Hematopoietic multipotent progenitor cell (in vitro differentiated cells): ENCODE data around the gene RBM10. TPM values are rescaled to one million over a fixed set of nuclear protein-coding genes. Genes with fewer than 3 reads are reported as not detected.

Experiments used
- DNase-seq, 3 donors: peaks; one replicate each; pipeline ENCODE4 v3.0.0-alpha.2; 2011 to 2015; ENCODE audit warnings: low read depth in 2 of 3, low spot score in 2 of 3
- total RNA-seq: library from RNA; depleted of rRNA; stranded (reverse); fragments of >200 nt; gene quantifications from one replicate; pipeline ENCODE4 v1.2.3, GENCODE V29; 2012

Gene RBM10
- total RNA-seq, 1 donor = 80.8 TPM

DNA sequence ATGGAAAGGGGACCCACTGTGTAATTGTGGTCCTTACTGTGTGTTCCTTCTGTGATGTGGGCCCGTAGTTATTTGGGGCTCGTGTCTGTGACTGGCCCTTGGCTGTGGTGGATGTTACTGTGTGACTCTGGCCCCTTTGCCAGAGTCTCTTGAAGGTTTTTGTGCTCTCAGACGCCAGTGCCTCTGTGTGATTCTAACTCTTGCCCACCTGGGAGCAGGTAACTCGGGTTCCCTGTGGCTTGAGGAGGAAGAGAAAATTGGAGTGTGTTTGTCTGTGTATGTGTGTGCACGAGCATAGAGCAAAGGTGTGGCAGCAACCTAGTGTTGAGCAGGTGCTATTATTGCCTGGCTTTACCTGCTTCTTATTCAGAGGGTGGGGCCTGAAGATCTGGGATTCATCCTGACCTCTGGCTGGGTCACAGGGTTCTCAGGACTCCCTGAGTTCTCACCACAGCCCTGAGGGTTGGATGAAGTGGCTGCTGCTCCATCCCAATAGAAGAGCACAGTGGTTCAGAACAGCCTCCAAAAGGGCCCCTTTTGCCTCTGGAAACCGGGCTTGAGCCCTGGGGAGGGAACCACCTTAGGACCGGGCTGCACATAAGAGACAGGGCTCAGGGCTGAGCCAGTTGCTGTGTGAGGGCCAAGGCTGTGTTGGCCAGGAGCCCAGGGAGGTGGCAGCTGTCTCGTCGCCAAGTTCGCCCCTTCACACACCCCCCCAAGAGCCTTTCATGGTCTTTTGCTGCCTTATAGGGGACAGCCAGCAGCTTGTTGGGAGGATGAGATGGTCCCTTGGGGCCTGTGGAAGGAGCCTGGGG is 1.3 kb downstream of the RBM10 start:
- no peak for DNase-seq

DNA sequence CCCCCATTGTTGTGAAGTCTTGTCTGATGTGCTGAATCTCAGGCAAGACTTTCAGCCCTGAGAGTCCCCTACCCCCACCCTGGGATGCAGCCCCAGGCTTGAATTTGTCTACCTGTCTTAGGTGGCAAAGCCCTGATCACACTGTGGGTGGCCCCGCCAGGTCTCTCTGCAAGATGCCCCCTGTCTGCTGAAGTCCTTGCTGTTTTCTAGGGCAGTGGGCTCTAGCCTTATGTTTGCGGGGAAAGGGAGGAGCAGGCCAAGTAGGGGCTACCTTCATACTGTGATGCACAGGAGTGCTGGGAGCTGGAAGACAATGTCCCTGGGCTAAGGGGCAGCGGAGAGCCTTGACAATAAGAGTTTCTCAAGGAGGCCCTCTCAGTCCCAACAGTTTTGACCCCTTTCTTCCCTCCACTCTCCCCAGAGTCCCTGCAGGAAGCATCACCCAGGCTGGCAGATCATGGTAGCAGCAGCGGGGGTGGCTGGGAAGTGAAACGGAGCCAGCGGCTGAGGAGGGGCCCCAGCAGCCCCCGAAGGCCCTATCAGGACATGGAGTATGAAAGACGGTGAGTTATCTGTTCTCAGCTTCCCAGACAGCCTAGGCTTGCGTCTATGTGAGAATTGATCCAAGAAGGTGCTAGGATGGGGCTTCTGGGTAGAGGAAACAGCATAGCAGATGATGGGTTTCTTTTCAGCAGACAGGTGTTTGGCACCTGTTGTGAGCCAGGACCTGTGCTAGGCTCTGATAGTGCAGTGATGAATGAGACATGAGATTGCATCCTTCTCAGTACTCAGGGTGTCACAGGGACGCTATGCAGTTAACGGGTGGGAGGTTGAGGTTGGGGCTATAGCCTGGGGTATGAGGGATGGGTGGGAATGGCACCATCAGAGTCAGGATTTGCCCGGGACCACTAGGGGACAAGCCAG is 2.2 kb downstream of the RBM10 start:
- no peak for DNase-seq

DNA sequence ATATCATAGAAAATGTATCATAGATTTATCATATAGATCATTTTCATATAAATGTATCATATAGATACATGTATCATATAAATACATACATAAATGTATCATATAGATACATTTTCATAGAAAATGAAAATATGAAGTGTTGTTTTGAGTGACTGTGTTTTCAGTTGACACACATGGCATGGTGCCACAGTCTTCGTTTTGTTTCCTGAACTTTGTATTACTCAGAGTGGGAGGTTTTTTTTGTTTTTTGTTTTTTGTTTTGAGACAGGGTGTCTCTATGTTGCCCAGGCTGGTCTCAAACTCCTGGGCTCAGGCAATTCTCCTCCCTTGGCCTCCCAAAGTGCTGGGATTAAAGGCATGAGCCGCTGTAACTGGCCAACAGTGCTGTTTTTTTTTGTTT is 3.9 kb downstream of the RBM10 start:
- DNase-seq = no peak

DNA sequence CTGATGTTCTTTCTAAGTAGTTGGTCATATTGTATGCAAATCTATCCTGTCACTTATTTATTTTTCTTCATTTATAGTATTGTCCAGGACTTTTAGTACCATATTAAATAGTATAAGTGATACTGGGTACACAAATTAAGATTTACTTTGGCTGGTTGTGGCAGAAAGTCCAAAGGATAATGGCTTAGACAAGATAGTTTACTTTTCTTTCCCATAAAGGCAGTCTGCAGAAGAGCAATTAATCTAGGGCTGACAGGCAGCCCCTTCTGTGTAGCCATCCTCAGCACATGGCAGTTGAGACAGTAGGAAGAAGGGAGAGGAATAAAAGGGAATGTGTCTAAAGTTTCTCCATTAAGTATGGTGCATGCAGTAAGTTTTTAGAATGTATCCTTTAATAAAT is 6.4 kb downstream of the RBM10 start:
- DNase-seq = no peak

DNA sequence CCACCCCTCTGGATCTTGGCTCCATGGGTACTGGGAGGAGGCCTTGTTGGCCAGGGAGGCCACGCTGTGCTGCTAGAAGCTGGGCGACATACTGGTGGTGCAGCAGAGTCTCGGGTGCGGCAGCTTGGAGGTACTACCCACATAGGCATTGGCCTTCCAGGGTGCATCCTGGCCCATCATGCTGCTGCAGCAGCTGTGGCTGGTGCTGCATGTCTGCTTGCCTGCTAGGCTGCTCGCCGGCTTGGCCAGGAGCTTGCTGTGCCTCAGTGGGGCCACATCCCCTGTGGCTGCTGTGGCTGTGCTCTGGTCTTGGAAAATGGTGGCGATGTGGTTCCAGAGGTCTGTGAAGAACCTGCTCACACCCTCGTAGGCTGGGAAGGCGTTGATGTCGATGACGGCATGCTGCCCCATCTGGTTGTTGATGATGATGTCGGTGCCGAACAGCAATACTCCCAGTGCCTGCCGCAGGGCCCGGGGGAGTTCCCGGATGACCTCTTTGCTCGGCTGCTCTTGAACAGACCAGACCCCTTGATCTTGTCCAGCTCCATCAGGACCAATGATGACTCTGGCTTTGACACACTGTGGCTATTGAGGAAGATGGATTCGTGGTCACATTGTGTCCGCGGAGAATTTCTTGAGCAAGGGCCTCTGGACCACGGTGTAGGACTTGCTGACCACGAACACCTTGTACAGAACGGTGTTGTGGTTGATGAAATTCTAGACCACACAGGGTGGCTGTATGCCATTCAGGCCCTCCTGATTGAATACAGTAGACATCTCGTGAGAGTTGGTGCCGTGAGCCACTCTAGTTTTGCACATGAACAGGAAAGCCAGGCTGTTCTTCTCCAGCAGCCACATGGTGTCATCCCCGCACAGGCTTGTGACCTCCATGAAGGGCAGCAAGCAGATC is 11.8 kb downstream of the RBM10 start:
- DNase-seq = no peak

DNA sequence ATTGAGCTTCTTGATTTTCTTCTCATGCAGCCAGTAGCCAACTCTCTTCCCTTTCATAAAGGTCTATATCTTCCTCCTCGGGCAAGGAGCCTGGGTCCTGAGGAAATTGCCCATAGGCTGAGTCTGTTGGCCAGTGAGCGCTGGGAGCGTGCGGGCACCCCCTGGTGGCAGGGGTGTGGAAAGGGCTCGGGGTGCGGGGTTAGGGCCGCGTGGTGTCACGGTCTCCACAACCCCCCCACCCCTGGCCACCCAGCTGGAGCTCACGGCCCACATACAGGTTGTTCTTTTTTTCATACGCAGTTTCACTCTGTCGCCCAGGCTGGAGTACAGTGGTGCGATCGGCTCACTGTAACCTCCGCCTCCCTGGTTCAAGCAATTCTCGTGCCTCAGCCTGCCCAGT is 13.1 kb downstream of the RBM10 start:
- no peak for DNase-seq

DNA sequence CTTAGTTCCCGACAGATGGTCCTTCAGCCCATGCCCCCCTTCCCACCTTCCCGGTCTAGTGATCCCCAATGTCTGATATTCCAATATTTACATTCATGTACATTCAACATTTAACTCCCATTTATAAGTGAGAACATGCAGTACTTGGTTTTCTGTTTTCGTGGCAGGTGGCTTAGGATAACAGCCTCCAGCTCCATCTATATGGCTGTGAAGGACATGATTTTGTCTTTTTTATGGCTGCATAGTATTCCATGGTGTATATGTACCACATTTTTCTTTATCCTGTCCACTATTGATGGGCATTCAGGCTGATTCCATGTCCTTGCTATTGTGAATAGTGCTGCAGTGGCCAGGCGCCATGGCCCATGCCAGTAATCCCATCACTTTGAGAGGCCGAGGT is 13.8 kb downstream of the RBM10 start:
- DNase-seq = no peak

DNA sequence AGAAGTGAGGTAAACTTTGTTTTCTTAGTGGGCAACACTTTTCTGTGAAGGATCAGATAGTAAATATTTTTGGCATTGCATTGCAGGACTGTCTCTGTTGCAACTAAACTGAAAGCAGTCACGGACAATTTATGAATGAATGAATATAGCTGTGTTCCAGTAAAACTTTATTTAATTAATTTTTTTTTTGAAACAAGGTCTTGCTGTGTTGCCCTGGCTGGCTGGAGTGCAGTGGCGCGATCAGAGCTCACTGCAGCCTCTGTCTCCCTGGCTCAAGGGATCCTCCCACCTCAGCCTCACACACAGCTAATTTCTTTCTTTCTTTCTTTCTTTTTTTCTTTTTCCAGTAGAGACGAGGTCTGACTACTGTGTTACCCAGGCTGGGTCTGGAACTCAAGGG is 15.8 kb downstream of the RBM10 start:
- no peak for DNase-seq

DNA sequence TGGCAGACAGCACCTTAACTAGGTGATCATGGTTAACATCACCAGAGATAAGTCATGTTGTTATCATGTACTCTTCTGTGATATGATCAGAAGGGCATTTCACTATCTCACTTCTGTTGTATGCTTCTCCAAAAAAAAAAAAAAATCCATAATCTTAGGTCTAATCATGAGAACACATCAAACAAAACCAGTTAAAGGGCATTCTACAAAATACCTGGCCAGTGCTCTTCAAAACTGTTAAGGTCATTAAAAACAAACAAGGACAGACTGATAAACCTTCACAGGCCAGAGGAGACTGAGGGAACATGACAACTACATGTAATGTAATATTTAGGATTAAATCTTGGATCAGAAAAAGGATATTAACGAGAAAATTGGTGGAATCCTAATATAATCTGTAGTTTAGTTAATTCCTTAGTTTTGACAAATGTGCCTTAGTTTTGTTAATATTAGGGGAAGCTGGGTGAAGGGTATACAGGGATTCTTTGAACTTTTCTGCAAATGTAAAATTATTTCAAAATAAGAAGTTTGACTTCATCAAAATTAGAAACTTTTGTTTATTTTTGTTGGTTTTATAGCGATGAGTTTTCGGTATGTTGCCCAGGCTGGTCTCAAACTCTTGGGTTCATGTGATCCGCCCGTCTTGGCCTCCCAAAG is 18.0 kb downstream of the RBM10 start:
- DNase-seq = no peak

DNA sequence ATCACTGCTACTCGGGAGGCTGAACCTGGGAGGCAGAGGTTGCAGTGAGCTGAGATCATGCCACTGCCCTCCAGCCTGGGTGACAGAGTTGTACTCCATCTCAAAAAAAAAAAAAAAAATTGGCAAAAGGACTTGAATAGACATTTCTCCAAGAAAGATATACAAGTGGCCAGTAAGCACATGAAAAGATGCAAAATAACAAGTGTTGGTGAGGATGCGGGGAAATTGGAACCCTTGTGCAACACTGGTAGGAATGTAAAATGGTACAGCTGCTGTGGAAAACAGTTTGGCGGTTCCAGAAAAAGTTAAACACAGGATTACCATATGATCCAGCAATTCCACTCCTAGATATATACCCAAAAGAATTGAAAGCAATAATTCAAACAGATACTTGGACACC is 19.4 kb downstream of the RBM10 start:
- no peak for DNase-seq

DNA sequence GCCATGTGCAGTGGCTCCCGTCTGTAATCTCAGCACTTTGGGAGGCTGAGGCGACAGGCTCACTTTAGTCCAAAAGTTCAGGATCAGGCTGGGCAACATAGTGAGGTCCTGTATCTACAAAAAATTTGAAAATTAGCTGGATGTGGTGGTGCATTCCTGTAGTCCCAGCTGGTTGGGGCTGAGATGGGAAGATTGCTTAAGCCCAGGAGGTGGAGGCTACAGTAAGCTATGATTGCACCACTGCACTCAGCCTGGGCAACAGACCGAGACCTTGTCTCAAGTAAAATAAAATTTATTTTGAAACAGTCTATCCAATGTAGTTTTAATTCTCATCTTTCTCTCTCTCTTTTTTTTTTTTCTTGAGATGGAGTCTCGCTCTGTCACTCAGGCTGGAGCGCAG is 21.1 kb downstream of the RBM10 start:
- DNase-seq = no peak

DNA sequence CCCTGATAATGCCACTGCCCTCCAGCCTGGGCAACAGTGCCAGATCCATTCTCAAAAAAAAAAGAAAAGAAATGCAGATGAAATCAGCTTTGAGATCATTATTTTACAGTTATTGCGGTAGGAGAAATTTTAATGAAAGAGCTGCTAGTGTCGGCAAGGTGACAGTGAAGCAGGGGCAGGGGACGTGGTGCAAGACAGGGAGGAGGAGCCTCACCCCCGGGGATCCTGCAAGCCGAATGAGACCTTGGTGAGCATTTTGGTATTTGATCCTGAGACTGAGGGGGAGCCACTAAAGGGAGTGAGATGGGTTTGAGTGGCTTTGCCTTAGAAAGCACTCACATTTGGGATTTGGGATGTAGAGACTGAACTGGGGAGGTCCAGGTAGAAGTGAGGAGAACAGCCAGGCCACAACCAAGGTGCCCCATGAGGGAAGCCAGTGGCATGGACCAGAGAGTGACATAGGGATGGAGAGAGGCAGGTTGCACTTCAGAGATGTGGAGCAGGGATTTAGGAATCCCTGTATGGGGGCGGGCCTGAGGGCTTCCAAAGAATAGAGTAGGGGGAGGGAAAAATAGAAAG is 23.6 kb downstream of the RBM10 start:
- DNase-seq = no peak

DNA sequence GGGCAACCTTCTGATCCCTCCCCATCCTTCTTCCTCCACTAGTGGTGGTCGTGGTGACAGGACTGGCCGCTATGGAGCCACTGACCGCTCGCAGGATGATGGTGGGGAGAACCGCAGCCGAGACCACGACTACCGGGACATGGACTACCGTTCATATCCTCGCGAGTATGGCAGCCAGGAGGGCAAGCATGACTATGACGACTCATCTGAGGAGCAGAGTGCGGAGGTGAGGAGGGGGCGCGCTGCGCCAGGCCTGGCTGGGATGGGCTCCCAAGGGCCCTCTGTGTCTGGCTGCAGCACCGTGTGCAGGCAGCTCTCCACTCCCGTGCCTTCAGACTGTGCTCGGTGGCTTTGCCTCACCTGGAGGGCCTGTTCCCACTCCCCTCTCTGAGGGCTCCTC is 24.3 kb downstream of the RBM10 start:
- DNase-seq = no peak

DNA sequence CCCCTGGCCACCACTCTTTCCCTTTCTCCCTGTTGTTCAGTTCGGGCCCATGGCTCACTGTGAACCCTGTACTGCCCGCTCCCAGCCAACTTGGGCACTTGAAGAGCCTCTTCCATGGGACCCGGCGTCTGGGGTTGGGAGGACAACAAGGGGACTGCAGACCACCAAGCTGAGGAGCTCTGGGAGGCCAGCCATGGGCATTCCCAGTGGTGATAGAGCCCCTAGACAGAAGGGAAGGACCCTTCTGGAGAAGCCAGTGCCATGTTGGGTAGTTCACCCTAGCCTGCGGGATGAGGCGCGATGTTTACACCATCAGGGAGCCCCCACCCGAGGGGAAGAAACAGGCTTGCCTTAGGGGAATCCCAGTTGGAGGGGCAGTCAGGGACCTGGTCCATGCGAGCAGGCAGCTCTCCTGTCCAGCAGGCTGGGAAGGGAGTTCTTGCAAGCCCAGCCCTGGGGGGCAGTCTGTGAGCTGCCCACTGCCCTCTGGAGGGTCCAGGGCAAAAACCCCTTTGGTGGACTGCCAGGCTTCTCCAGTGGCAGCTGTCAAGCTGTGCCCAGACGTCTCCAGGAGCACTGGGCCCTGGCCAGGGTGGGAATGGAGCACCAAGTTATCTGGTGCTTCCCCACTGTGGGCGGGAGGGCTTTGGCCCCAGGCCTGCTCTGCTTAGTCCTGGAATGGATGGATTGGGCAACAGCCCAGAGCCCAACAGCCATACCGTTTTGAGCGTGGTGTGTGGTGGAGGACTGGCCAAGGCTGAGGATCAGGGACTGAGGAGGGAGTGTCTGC is 24.9 kb downstream of the RBM10 start:
- DNase-seq = no peak

DNA sequence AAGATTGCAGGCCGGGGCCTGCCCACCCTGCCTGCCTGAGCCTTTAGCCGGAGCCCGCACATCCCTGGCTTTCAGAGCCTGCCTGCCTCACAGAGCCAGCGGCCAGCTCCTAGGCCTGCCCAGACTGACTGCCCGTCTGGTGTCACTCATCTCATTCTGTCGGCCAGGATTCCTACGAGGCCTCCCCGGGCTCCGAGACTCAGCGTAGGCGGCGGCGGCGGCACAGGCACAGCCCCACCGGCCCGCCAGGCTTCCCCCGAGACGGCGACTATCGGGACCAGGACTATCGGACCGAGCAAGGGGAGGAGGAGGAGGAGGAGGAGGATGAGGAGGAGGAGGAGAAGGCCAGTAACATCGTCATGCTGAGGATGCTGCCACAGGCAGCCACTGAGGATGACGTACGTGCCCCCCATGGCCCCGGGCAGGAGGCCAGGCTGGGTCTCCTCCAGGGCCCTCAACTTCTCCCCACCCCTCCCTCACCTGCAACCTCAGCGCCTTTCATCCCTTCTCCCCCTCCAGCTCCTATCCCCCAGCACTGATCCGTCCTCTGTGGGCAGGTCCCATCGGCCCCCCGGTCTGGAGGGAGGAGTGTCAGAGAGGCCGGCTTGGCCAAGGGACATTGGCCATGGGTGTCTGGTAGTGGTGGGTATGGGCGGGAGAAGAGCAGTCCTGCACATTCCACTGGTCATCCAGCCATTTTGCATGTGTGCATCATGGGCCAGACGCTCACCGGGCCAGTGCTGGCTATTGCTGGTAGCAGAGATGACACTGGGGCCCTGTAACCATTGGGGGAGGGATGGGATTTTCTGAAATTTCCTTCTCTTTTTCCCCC is 26.1 kb downstream of the RBM10 start:
- DNase-seq = no peak

DNA sequence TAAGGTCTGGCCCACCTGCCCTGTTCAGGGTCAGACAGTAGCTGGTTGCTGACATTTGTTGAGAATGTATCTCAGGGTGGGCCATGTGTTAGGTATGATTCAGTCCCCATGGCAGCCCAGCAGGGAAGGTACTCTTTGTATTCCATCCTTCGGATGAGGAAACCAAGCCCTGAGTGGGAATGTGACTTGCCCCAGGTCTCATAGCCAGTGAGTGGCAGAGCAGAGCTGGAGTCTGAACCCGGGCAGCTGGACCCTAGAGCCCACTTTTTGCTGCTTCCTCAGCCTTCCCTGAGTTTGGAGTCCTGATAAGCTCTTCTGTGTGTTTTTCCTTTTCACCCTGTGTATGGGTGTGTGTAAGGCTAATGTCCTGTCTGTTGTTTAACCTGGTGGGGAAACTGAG is 27.0 kb downstream of the RBM10 start:
- DNase-seq = no peak

DNA sequence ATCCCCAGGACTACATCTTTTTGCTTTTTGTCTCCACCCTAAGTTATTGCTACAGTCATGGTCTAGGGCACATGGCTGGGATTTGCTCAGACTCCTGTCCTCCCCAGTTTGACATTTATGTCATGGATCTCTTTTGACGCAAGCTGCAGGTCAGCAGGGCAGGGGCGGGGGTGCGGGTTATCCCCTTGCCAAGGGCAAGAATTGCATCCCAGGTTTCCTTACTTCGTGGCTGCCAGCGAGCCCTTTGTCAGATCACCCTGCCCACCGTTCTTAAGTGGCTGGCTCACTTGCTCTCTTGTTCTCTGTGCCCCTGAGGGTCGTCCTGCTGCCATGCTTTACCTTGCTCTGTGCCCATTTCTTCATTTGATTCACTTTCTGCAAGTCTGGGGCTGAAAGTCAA is 27.5 kb downstream of the RBM10 start:
- no peak for DNase-seq
